CD1c-positive myeloid dendritic cell (primary cell): Measurements from ENCODE around the gene KDM5A.
"Not testable (repeated sequence)": the region's sequence is repeated elsewhere in the genome, so short reads cannot be mapped to it uniquely, and the experiment has no call there.

Experiments
- DNase-seq: peaks from one replicate; pipeline ENCODE4 v3.0.0-alpha.2; 2016; ENCODE audit errors: extremely low spot score

KDM5A gene

DNA sequence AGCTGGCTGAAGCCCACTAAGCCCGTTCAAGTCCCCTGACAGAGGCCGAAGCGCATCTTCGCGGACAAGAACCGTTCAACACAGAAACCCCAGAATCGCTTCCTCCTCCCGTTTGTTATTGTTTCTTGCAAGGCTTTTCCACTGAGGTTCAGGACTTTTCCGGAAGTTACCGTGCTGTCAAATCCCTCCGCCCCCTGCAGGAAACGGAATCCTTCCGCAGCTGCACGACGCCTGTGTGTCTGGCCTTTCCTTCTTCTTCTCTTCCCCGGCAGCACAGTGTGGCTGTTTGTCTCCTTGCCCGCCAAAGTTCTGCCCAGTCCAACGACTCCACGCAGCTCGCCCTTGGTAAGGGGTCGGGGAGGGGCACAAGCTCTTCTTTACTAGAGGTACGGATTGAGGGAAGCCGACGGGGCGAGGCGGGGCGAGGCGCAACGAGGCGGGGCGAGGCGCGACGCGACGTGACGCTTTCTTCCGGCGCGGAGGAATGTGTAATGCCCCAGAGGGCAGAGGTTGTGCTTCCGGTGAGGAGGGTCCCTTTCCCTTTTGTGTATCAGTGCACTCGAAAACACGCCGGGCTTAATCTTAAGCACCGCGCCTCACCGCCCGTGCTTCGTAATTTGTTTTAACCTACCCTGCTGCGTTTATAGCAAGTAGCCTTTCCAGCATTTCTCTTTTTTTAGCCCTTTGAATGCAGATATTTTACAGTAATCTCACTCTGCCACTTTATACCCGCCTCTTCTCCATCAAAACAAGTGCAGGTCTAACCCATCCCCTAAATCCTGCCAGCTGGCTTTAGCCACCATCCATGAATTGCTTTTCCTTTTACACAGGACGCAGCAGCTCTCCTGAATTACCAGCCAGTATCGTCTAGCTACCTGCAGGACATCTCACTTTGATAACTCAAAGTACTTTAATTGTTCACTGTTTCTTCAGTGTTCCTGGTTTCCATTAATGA lies at the start of gene KDM5A:
Gene KDM5A, minus strand, starts transcription at position 179 of the 955 bp plus-strand sequence. CDS start 229 bp downstream, outside the sequence.
- DNase-seq: peak; percentile 94

- DNase-seq: not testable (repeated sequence)
These were observed 46.6 kb upstream of the KDM5A start for GRCh38 chr12:435737-436136.

GRCh38 chr12:422526-422925 lies 33.4 kb upstream of the KDM5A start:
- no peak for DNase-seq

- DNase-seq: no peak
These were observed 29.3 kb upstream of the KDM5A start for GRCh38 chr12:418432-418831.

DNA sequence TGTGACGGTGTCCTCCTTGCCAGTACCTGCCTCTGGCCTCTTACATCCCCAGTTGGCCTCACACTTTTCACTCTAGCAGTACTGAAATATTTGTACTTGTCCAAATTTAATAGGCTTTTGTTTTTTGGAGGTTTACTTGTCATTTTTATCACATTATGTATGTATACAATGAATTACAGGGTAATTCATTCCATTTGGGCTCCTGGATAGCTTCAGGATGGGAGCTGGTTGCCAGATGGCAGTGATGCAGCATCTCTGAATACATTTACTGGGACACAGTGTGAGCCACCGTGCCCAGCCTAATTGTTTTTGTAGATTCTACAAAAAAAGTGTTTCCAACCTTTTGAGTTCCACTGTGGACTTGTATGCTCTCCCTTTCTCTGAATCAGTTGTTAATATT lies 25.7 kb upstream of the KDM5A start:
- no peak for DNase-seq

- DNase-seq: no peak
These were observed 12.9 kb upstream of the KDM5A start for GRCh38 chr12:402029-402389.

GRCh38 chr12:401235-402028 lies 12.3 kb upstream of the KDM5A start, which contains the start of gene CCDC77:
Gene CCDC77 (plus strand): TSS chr12:401644. CDS start chr12:409384, 7,740 bp downstream.
- peak; percentile 98 for DNase-seq

GRCh38 chr12:400828-401227 lies 11.7 kb upstream of the KDM5A start:
- DNase-seq: no peak

- peak; percentile 72 for DNase-seq
These were observed 479 bp downstream of the KDM5A start for GRCh38 chr12:388541-389141.

DNA sequence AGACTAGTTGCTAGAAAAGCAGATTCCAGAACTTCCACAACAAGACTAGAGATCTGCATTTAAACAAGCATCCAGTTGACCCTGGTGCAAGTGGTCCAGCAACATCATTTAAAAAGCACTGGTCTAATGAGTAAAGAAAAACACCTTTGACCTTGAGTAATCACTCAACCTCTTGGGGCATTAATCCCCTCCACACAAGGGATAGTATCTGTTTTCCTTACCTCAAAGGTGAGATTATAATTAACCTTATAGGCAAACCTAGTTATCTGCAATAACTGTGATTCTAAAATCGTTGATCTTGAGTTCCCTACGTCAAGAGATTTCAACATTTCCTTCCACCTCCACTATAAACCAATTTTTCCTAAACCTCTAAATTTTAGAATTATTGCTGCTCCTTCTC lies 1.1 kb downstream of the KDM5A start:
- no peak for DNase-seq

- no peak for DNase-seq
These were observed 2.5 kb downstream of the KDM5A start for GRCh38 chr12:386651-387050.

- DNase-seq: not testable (repeated sequence)
These were observed 18.2 kb downstream of the KDM5A start for GRCh38 chr12:370739-371485.

- no peak for DNase-seq
These were observed 21.1 kb downstream of the KDM5A start for GRCh38 chr12:367972-368371.

- DNase-seq: no peak
These were observed 22.3 kb downstream of the KDM5A start for GRCh38 chr12:366820-367219.

- DNase-seq: no peak
These were observed 30.0 kb downstream of the KDM5A start for GRCh38 chr12:359091-359490.

DNA sequence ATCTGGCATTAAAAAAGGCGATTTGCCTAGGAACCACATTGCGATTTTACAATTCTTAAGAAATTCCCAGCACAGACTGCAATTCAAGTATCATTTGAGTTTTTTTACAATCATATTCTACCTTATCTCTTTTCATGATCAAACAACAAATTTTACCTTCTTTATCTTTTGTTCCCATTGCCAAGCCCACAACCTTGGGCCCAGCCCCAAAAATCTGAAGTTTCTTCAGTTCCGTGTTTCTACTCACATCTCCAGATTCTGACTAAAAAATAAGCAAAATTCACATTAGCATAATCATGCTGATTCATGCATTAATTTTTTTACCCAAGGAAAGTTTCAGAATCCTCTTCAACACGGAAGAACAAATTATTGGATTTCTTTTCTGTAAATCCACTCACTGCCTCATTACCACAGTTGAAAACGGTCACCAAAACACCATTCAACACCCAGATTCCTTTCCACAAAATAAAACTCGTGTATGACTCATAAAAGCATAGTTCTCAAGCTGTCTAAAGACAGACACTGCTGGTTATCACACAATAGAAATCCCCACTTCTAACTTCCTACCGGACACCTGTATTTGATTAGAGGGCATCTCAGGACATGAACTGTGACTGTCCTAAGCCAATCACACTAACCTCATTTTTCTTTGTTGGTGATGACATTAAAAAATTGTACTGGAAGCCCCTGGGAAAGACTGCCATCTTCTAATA lies 32.7 kb downstream of the KDM5A start:
- no peak for DNase-seq

DNA sequence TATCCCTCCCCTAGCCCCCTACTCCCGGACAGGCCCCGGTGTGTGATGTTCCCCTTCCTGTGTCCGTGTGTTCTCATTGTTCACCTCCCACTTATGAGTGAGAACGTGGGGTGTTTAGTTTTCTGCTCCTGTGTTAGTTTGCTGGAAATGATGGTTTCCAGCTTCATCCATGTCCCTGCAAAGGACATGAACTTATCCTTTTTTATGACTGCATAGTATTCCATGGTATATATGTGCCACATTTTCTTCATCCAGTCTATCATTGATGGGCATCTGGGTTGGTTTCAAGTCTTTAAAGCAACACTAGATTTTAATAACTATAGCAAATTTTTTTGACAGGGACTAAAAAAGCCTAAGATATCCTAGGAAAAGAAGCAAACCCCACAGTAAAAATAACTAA lies 37.9 kb downstream of the KDM5A start:
- not testable (repeated sequence) for DNase-seq

DNA sequence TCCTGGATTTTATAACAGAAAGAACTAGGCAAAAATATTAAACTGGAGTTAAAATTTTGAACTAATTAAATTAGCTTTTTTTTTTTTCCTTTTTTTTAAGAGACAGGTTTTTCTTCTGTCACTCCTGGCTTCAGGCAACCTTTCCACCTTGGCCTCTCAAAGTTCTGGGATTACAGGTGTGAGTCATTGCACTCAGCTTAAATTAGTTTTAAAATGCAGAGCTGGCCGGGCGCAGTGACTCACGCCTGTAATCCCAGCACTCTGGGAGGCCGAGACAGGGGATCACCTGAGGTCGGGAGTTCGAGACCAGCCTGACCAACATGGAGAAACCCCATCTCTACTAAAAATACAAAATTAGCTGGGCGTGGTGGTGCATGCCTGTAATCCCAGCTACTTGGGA lies 39.5 kb downstream of the KDM5A start:
- DNase-seq: not testable (repeated sequence)

DNA sequence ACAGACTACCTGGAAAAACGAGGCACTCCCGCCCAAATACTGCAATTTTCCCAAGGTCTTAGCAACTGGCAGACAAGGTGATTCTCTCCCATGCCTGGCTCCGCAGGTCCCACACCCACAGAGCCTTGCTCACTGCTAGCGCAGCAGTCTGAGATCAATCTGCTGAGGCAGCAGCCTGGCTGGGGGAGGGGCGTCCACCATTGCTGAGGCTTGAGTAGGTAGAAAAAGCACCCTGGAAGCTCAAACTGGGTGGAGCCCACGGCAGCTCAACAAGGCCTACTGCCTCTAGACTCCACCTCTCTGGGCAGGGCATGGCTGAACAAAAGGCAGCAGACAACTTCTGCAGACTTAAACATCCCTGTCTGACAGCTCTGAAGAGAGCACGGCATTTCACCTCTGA lies 46.1 kb downstream of the KDM5A start:
- DNase-seq: not testable (repeated sequence)

GRCh38 chr12:337039-337438 lies 52.1 kb downstream of the KDM5A start:
- no peak for DNase-seq

- DNase-seq: no peak
These were observed 55.0 kb downstream of the KDM5A start for GRCh38 chr12:334125-334524.
